Activated CD4-positive, alpha-beta T cell treated with anti-CD3 and anti-CD28 coated beads, Interleukin-2, amount 50 U/mL, for 48 hours (primary cell): ENCODE results near the gene RRM1.
"Not testable (repeated sequence)": the region's sequence is repeated elsewhere in the genome, so short reads cannot be mapped to it uniquely, and the experiment has no call there.

Source experiments
- DNase-seq, 2 experiments: peaks; one replicate each; pipeline ENCODE4 v3.0.0-alpha.2; 2020

RRM1 gene

DNA sequence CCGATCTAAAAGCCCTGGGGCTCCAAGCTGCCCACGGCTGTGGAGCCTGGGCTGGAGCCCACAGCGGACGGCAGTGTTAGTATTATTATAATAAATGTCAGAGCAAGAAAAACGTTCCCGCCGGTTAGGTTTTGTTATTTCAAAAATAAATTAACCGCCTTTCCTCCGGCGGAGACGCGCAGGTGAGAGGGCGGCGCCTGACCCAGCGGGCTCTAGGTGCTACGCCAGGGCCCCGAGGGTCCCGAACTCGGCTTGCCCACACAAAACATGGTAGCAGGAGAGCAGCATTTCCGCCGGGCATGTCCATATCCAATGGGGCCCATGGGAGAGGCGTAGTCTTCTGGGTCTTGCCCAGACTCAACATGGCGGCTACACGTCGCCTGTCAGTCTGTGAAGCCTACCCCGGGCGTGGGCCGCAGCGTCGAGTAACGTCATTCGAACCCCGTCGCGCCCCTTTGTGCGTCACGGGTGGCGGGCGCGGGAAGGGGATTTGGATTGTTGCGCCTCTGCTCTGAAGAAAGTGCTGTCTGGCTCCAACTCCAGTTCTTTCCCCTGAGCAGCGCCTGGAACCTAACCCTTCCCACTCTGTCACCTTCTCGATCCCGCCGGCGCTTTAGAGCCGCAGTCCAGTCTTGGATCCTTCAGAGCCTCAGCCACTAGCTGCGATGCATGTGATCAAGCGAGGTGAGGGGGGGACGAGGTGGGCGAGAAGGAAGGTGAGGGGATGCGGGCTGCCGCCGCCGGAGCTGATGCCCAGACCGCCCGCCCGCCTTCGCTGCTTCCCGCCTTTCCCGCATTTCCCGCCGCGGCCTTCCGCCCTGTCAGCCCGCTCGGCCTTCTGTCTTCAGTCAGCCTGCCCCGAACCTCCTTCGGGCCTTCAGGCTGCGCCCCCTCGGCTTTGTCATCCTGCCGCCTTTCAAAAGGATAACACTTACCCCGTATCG is at the start of gene RRM1:
RRM1 (plus strand) TSS at position 452 of the 944 bp plus-strand sequence; CDS start at position 666, 214 bp downstream.
- peak; percentile 95 to 96 for DNase-seq

DNA sequence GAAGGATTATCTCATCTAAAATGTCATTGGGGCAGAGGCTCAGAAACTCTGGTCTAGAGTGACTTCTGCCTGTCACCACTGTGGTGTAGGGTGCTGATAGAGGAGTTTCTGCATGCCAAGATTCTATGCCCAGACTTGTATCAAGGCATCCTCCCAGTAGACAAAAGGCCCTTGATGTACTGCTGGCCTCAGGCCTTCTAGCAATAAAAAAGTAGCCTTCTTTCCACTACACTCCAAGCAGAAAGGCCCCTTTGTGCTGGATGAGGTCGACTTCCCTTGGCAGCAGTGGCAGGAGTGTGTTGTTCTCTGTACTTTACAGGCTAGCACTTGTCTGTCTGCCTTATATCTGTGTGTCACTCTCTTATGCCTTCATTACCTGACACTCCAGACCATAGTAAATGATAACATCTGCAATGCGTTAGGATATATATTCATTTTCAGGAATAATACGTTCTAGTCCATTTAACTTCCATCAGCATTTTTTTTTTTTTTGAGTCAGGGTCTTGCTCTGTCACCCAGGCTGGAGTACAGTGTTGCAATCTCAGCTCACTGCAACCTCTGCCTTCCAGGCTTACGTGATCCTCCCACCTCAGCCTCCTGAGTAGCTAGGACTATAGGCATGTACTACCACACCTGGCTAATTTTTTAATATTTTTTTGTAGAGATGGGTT is 49.5 kb upstream of the RRM1 start:
- no peak for DNase-seq

DNA sequence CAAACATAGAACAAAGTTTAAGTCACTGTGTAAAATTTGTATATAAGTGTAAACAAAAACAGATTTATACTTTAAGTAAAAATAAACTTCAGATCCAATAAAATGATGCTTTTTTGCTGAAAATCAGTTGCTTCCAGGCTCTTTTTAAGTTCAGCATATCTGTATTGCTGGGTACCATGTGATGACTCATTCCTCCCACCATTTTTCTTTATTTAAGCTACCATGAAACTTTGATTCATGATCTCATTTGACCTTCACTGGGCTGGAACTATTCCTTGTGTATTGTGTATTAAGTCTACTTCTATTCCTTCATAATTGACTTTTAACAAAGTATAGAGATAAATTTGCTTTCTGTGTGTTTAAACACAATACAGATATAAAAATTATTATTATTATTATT is 46.3 kb upstream of the RRM1 start:
- DNase-seq, result no peak

DNA sequence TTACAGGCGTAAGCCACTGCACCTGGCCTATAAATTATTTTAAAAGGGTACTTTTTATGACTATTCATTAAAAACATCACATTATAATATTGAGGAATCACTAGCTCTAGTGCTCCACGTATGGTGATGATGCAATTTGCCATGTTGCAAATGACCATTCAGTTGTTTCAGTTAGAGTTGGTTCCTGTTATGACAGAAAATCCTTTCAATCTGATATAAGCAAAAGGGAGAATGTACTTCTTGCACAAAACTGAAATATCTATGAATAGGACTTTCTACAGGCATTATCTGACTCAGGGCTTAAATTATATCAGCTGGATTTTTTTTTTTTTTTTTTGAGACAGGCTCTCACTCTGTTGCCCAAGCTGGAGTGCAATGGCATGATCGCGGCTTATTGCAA is 45.6 kb upstream of the RRM1 start:
- DNase-seq, result no peak

DNA sequence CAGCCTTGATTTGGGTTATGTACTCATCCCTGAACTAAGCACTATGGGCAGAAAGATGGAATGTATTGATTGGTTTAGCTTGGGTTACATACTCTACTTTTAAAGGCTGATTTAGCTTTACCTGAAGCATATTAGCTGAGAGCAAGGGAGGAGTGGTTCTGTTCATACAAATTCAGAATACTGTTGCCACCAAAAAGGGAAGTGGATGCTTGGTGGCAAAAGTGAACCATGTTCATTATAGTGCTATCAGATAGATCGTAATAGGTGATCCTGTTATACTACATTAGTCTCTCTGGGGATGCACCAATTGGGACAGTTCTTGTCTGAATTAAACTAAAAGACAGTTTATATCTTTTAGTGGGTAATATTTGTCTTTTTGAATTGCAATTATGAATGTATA is 44.5 kb upstream of the RRM1 start:
- no peak for DNase-seq

DNA sequence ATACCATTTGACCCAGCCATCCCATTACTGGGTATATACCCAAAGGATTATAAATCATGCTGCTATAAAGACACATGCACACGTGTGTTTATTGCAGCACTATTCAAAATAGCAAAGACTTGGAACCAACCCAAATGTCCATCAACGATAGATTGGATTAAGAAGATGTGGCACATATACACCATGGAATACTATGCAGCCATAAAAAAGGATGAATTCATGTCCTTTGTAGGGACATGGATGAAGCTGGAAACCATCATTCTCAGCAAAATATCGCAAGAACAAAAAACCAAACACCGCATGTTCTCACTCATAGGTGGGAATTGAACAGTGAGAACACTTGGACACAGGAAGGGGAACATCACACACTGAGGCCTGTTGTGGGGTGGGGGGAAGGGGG is 41.4 kb upstream of the RRM1 start:
- DNase-seq, result not testable (repeated sequence)

DNA sequence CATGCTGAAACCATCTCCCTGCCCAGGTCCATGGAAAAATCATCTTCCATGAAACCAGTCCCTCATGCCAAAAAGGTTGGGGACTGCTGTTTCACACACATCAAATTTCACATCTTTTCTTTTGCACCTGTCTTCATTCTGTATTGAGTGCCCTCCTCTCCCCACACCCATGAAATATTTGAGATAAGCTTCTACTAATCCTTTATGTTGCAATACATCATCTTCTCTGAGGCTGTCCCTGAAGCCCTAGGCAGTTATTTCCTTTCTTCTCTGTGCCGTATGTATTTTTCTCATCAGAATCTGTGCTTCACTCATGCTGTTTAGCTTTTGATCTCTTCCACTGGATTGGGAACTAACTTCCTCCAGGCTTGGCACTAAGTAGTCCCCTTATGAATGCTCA is 40.0 kb upstream of the RRM1 start:
- DNase-seq, result no peak

DNA sequence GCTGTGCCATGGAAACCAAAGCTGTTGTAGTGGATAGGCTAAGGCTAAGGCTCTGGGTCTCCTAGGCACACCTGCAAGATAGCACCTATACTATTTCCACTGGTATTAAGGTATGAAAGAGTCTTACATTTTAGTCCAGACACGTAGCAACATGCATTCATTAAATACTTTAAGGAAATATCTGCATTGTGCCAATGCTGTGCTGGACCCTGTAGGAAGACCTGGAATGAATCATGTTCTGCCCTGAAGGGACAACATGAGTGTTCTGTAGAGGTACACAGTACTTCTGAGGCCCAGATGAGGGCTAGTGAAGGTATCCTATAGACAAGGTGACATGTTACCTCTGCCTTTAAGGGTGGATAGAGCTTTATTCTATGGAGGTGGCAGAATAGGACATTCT is 35.2 kb upstream of the RRM1 start:
- no peak for DNase-seq

DNA sequence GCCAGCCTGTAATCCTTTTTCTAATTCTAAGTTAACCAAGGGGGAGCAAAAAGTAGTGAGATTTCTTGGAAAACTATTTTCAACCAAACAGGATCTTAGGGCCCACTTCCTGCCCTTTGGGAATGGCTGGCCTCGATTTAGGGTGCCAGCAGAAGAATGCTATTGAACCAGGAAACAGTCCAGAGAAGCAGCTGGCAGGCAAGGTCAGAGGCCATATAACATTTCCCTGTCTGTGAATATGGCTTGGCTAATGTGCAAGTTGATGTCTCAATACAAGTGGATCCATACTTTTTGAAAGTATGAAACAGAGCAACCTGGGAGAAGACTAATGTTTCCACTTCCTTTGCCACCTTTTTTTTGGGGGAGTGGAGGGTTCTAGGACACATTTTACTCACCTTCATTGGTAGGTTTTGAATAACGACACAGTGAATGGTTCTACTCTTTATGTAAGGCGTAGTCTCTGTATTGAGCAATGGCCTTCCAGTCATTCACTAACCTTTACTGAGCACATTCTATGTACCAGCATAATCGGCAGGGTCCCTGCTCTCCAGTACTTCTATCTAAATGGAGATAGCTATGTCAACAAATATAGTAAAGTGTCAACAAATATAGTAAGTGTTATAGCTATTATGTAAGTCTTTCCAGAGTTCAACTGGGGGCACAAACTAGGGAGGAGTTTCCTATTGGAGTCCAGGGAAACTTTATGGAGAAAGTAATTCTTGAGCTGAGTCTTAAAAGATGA is 34.2 kb upstream of the RRM1 start:
- no peak for DNase-seq

DNA sequence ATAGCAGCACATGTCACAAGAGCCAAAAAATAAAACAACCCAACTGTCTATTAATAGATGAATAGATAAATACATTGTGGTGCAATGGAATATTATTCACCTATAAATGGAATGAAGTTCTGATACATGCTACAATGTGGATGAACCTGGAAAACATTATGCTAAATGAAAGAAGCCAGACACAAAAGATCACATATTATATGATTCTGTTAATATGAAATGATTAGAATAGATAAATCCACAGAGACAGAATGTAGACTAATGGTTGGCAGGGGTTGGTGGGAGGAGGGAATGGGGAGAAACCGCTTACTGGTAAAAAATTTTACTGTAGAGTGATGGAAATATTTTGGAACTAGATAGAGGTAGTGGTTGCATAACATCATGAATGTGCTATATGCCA is 32.9 kb upstream of the RRM1 start:
- DNase-seq, result no peak

DNA sequence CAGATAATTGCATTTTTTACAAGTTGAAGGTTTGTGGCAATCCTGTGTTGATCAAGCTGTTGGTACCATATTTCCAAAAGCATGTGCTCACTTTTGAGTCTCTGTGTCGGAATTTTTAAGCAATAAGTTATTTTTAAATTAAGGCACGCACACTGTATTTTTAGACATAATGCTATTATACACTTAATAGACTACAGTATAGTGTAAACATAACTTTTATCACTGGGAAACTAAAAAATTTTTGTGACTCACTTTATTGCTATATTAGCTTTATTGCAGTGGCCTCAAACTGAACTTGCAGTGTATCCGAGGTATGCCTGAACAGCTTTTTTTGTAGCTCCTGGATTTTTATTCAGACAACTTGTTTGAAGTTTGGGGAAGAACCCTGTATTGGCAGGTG is 31.3 kb upstream of the RRM1 start:
- no peak for DNase-seq

DNA sequence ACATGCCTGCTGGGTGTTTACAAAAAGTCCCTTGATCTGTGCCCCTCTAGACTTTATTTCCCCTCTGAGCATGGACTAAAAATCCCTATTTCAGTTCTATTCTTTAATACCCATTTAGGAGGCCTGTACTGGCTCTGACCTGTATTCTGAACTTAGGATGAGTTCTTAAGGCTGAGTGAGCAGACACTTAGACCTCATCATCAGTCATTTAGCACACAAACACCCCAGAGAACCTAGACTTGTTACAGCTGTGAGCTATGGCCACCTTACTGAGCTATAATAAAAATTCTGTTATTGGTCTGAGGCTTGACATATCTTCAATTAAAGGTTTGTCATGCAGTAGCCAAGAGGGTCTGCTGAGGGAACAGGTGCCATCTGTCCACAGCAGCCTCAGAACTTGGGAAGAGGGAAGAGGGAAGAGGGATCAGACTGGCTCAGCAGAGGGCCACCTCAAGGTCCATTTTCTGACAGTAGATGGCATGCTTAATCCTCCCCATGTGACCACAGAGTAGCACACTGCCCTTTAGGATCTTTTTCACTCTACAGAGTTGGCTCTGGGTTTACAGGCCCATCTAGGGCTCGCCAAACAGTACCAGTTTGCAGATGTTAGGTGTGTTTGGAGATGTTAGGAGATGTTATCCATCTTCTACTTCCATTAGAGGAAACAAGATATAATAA is 30.2 kb upstream of the RRM1 start:
- DNase-seq, result no peak

DNA sequence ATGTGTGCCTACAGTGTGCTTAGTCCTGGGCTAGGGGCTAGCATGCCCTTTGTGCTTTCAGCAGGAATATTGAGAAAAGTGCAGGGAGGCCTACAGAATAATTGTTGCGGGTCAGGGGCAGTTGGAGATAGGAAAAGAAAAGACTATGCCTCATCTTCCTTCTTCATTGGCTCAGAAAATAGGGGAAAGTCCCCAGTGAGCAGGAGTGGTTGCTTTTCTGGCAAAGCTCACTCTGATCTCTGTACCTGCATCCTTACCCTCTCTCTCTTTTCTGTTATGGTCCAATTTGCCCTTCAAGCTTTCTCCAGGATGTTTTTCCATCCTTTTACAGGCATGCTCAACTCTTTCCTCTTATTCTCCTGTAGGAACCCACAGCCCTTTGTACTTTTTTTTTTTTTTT is 29.5 kb upstream of the RRM1 start:
- no peak for DNase-seq

DNA sequence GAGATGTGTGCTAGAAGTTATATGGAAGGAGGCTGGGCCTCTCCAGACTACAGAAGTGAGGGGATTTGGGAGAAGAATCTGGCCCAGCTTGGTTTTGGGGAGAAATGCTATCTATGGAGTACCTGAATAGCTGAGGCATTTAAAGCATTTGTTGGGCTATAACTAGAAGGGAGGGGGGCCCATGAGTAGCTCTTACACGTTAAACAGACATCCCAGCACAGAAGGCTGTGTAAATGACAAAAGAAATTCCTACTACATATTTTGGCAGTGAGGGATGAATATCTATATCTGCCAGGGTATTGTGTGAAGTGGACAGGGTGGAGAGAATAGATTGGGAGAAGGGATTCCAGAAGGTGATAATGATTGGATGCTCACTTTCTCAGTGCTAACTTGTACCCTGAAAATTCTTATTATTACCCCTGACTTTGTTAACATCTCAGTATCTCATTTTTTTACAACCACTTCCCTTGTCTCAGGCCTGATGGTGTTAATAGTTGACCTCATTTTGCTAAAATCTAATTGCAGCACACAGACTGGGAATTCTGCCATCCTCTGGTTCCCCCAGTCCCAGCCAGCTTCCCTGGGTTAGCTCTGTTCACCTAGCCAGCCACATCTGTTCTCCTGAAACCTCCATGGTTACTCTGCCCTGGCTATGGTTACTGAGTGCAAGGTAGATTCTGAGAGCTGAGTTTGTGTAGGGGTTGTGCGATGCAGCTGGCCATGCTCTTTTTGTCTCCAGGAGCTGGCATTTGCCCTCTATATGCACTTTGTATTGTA is 28.8 kb upstream of the RRM1 start:
- no peak for DNase-seq

DNA sequence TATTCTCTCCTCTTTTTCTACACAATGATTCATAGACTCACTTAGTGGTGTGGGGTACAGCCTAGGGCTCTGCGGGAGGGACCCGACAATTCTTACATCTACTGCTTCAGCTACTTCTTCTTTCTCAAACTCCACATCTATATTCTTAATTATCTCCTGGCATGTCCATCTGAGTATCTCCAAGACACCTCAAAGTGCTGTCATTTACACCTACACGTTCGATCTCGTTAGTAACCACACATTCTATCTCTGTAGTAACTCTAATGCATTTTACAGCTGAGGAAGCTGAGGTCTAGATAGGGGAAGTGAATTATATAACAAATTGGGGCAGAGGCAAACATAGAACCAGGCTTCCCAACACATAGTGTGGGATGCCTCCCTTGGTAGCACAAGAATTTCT is 27.7 kb upstream of the RRM1 start:
- DNase-seq, result no peak

DNA sequence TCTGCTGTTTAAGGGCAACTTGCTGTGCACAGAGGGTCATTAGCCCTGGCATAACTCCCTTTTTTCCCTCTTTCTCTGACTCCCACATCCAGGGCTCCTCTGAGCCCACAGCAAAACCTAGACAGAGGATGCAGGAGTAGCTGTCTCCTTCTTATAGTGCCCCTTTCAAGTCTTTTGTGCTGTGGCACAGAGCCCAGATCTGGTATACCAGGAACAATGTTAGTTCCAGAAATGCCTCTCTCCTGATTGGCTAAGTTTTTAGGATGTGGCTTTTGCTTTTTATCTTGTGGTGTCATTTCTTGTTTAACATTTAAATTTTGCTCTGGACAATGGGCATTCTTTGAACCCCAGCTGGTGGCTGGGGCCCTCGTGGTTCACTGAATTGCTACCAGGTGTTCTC is 25.6 kb upstream of the RRM1 start:
- DNase-seq, result no peak

DNA sequence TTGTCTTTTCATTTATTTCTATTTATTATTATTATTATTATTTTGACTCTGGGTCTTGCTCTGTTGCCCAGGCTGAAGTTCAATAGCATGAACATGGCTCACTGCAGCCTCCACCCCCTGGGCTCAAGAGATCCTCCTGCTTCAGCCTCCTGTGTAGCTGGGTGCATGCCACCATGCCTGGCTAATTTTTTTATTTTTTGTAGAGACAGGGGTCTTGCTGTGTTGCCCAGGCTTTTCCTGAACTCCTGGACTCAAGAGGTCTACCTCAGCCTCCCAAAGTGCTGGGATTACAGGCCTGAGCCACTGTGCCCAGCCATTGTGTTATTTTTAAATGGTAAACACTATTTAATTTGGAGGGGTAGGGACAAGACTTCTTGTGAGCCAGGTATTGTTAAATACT is 23.3 kb upstream of the RRM1 start:
- DNase-seq, result no peak

DNA sequence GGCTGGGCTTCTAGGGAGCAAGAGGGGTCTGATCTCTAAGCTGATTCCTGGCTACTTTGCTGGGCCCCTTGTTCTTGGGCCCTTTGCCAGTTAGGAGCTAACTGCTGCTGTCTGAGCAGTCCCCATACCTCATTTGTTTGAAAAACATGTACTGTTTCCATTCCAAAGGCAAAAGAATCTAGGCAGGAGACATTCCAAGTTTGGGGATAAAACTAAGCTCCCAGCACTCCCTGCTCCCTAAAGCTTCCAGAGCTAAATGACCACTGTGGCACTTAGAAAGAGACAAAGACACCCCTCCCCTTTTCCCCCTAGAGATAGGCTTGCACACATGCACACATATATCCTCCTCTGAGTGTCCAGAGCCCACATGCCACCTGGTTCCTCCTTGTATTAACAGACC is 22.7 kb upstream of the RRM1 start:
- no peak for DNase-seq

DNA sequence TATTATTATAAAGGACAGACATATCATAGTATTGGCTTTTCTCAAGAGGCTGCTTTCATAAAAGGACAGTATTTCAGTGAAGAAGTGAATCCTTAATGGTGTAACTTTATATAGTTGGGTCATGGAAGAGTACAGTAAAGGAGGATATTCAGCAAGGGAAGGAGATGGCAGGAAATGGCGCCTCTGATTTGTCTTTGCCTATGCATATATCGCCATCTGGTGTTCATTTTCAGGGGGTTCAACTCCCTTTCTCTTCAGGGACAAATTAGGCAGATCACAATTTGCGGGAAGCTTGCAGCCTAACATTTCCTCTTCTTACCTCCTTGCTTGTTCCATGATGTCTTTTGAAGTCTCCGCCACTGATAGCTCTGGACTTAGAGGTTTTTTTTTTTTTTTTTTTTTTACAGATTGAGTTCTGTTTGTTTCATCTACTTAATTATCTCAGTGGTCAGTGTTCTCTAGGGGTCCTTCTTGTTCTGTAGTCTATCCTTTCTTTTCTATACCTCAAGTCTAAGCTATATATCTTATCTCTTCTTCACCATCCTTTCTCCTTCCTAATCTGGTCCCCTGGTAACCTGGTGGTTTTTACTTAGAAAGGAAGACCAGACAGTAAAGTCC is 21.8 kb upstream of the RRM1 start:
- DNase-seq, result peak in 1 of 2 experiments; percentile 32

DNA sequence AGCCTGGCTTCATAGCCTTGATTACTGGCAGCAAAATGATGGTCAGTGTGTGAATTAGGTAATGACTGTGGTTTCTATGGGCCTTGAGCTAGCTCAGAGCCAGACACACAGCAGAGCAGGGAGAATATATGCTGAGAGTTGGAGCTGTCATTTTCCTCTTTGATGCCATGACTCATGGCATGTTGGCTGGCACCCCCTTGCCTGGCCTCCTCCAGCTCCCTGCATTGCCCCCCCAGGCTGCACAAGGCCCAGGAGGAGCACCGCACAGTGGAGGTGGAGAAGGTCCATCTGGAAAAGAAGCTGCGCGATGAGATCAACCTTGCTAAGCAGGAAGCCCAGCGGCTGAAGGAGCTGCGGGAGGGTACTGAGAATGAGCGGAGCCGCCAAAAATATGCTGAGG is 20.3 kb upstream of the RRM1 start:
- no peak for DNase-seq

DNA sequence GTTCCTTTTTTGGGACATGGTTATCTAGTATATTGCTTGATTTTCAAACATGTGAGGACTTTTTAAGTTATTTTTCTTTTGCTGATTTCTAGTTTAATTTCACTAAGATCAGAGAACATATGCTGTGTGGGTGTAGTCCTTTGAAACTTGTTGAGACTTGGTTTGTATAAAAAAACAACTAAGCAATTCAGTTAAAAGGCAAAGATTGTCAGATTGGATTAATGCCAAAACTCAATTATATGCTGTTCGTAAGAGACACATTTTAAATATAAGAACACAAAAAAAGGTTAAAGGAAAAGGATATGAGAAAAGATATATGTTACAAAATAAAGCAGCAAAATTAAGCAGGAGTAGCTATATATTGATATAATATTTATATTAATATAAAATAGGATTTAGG is 17.8 kb upstream of the RRM1 start:
- no peak for DNase-seq

DNA sequence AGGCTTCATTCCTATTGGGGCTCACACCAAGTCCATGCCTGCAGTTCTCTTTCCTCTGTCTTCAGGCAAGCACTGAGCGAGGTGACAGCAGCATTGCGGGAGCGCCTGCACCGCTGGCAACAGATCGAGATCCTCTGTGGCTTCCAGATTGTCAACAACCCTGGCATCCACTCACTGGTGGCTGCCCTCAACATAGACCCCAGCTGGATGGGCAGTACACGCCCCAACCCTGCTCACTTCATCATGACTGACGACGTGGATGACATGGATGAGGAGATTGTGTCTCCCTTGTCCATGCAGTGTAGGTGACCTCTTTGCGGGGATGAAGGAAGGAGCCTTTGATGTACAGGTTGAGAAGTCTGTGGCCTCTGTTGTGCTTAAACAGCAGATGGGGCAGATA is 11.4 kb upstream of the RRM1 start:
- no peak for DNase-seq
